Natural killer cell (primary cell): ENCODE results near the gene WEE2. TPM values are rescaled to one million over a fixed set of nuclear protein-coding genes. Genes with fewer than 3 reads are reported as not detected.

ENCODE experiments used
- ATAC-seq, 3 donors: fragments of 150-1000 bp in 2 of 3; fragments of 200-7000 bp in 1 of 3; cut with Tn5 transposase; 1 replicate in 1 of 3; 2 replicates in 2 of 3; pipeline ENCODE4 v1.10.0; 2021; ENCODE audit warnings: mild to moderate bottlenecking in 2 of 3, moderate library complexity in 2 of 3
- DNase-seq, 2 donors: peaks; one replicate each; pipeline versions ENCODE4 v3.0.0 to v3.0.0-alpha.2; 2013 to 2021; ENCODE audit warnings: mixed read lengths in 1 of 2
- H3K27ac ChIP-seq: one replicate; pipeline ENCODE4 v1.5.1; 2013; ENCODE audit warnings: mild to moderate bottlenecking, low read length
- H3K27me3 ChIP-seq: one replicate; pipeline ENCODE4 v1.6.1; 2013; ENCODE audit warnings: low read length; ENCODE audit not compliant: control insufficient read depth, insufficient read depth
- H3K36me3 ChIP-seq: one replicate; pipeline ENCODE4 v1.6.1; 2013; ENCODE audit warnings: low read length; ENCODE audit not compliant: control insufficient read depth, insufficient read depth
- H3K4me1 ChIP-seq: one replicate; pipeline ENCODE4 v1.6.1; 2013; ENCODE audit warnings: low read length; ENCODE audit not compliant: control insufficient read depth, insufficient read depth
- H3K4me3 ChIP-seq: one replicate; pipeline ENCODE4 v1.5.1; 2013; ENCODE audit warnings: low read length
- H3K9me3 ChIP-seq: one replicate; pipeline ENCODE4 v1.6.1; 2013; ENCODE audit warnings: low read length; ENCODE audit not compliant: control insufficient read depth, insufficient read depth
- H3K27ac Mint-ChIP-seq, 2 donors: one replicate each; pipeline ENCODE4 v1.8.0; 2022; ENCODE audit warnings: mild to moderate bottlenecking in 2 of 2, mixed read lengths in 2 of 2, moderate library complexity in 1 of 2
- H3K27me3 Mint-ChIP-seq, 2 donors: one replicate each; pipeline ENCODE4 v1.8.0; 2022; ENCODE audit warnings: low read depth in 2 of 2, mixed read lengths in 2 of 2
- H3K36me3 Mint-ChIP-seq: one replicate; pipeline ENCODE4 v1.8.0; 2022; ENCODE audit warnings: mixed read lengths
- H3K4me1 Mint-ChIP-seq, 2 donors: one replicate each; pipeline ENCODE4 v1.8.0; 2022; ENCODE audit warnings: mixed read lengths in 2 of 2
- H3K4me3 Mint-ChIP-seq: one replicate; pipeline ENCODE4 v1.8.0; 2022; ENCODE audit warnings: mild to moderate bottlenecking, moderate library complexity, mixed read lengths
- H3K9me3 Mint-ChIP-seq, 2 donors: one replicate each; pipeline ENCODE4 v1.8.0; 2022; ENCODE audit warnings: mixed read lengths in 2 of 2
- whole genome bisulfite sequencing: methylation state at CpG from one replicate; pipeline ENCODE4 v1.1.7; 2013; ENCODE audit warnings: missing lambda C conversion rate; ENCODE audit not compliant: insufficient coverage; 5-methylcytosine and 5-hydroxymethylcytosine counted together
- intact Hi-C: fragments of 100-400 bp; cut with micrococcal nuclease; formaldehyde crosslinking; loops from one replicate; pipeline ENCODE4 v1.14.2; 2022
- total RNA-seq, 4 donors: library from RNA; stranded (reverse); fragments of 120-200 nt in 1 of 4; gene quantifications; one replicate each; pipeline versions ENCODE4 v1.2.3 to v1.2.4, GENCODE V29; 2013 to 2022
- TF ChIP-seq, protein P1 (sequence below): fragments of 200-600 bp; IDR thresholded peaks from one replicate; pipeline ENCODE4 v1.8.0; 2022; ENCODE audit warnings: antibody characterized with exemption

Gene WEE2
- total RNA-seq, 3 donors from 2014 or later (not counting 1 experiment from before 2014, with no cell fraction given), result 0.16 to 0.68 (median 0.23) TPM

- Mint-ChIP-seq H3K4me1 (peaks cover 39 to 45% of the 10 kb centered on the region in 2 donors), H3K36me3 (no peaks in the 10 kb centered on the region), H3K27ac (peak overlapping the region; percentile 80 to 89), H3K9me3 (no peaks in the 10 kb centered on the region), H3K27me3 (peaks cover 0 to 5% of the 10 kb centered on the region in 2 donors), H3K4me3 (peak overlapping the region; percentile 90)
- ATAC-seq (no peak), DNase-seq (no peak)
- intact Hi-C loops, result loop anchor here (2.0 kb wide), 1 partner anchor 144 kb away; no protein-coding TSS in a partner anchor
- TF ChIP-seq, protein P1, sequence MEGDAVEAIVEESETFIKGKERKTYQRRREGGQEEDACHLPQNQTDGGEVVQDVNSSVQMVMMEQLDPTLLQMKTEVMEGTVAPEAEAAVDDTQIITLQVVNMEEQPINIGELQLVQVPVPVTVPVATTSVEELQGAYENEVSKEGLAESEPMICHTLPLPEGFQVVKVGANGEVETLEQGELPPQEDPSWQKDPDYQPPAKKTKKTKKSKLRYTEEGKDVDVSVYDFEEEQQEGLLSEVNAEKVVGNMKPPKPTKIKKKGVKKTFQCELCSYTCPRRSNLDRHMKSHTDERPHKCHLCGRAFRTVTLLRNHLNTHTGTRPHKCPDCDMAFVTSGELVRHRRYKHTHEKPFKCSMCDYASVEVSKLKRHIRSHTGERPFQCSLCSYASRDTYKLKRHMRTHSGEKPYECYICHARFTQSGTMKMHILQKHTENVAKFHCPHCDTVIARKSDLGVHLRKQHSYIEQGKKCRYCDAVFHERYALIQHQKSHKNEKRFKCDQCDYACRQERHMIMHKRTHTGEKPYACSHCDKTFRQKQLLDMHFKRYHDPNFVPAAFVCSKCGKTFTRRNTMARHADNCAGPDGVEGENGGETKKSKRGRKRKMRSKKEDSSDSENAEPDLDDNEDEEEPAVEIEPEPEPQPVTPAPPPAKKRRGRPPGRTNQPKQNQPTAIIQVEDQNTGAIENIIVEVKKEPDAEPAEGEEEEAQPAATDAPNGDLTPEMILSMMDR, result no peak
- Histone ChIP-seq H3K9me3 (no peaks in the 10 kb centered on the region), H3K36me3 (no peaks in the 10 kb centered on the region), H3K4me1 (peaks cover 27% of the 10 kb centered on the region), H3K27ac (peak overlapping the region; percentile 54), H3K27me3 (no peaks in the 10 kb centered on the region), H3K4me3 (peak overlapping the region; percentile 50)
- WGBS, result 88% methylated on average over 5 of the region's 5 CpGs
These were observed 7.8 kb upstream of the WEE2 start for GRCh38 chr7:141700296-141700847.

- ATAC-seq, result no peak
These were observed 7.2 kb upstream of the WEE2 start for GRCh38 chr7:141700848-141701371.

GRCh38 chr7:141701489-141702046 is 6.6 kb upstream of the WEE2 start:
- peak overlapping the region; percentile 80 to 89 for H3K27ac Mint-ChIP-seq
- WGBS, result under 1% methylated on average over 59 of the region's 59 CpGs
- H3K4me1 ChIP-seq, result peaks cover 27% of the 10 kb centered on the region
- intact Hi-C loops, result loop anchor here (1.0 to 2.0 kb wide), 2 partner anchors 37 to 145 kb away; partner anchors contain the start of gene SSBP1
- no peaks in the 10 kb centered on the region for H3K36me3 ChIP-seq
- TF ChIP-seq, protein P1, result no peak
- H3K27me3 Mint-ChIP-seq, result peaks cover 0 to 5% of the 10 kb centered on the region in 2 donors
- peak; percentile 85 to 91 (median 86) for ATAC-seq
- H3K4me1 Mint-ChIP-seq, result peaks cover 35 to 41% of the 10 kb centered on the region in 2 donors
- H3K4me3 ChIP-seq, result peak overlapping the region; percentile 50
- H3K9me3 ChIP-seq, result no peaks in the 10 kb centered on the region
- H3K27ac ChIP-seq, result peak overlapping the region; percentile 58
- peak overlapping the region; percentile 90 for H3K4me3 Mint-ChIP-seq
- no peaks in the 10 kb centered on the region for H3K9me3 Mint-ChIP-seq
- peak; percentile 79 to 90 for DNase-seq
- H3K27me3 ChIP-seq, result no peaks in the 10 kb centered on the region
- no peaks in the 10 kb centered on the region for H3K36me3 Mint-ChIP-seq

More at GRCh38 chr7:141700848-141701371, 7.2 kb upstream of the WEE2 start:
- TF ChIP-seq, protein P1, result no peak
- WGBS, result 5% methylated on average over 15 of the region's 20 CpGs
- Histone ChIP-seq H3K36me3 (no peaks in the 10 kb centered on the region), H3K9me3 (no peaks in the 10 kb centered on the region), H3K4me3 (peak overlapping the region; percentile 50), H3K27me3 (no peaks in the 10 kb centered on the region), H3K27ac (peak overlapping the region; percentile 54), H3K4me1 (peaks cover 27% of the 10 kb centered on the region)
- intact Hi-C loops, result loop anchor here (1.0 to 2.0 kb wide), 2 partner anchors 37 to 144 kb away; partner anchors contain the start of gene SSBP1
- peaks cover 39 to 45% of the 10 kb centered on the region in 2 donors for H3K4me1 Mint-ChIP-seq
- peak overlapping the region; percentile 90 for H3K4me3 Mint-ChIP-seq
- H3K27me3 Mint-ChIP-seq, result peaks cover 0 to 5% of the 10 kb centered on the region in 2 donors
- peak; percentile 20 to 50 for DNase-seq
- no peaks in the 10 kb centered on the region for H3K36me3 Mint-ChIP-seq
- no peaks in the 10 kb centered on the region for H3K9me3 Mint-ChIP-seq
- H3K27ac Mint-ChIP-seq, result peak overlapping the region; percentile 80 to 89
